ENCODE data around the gene PRKACA.

DNA sequence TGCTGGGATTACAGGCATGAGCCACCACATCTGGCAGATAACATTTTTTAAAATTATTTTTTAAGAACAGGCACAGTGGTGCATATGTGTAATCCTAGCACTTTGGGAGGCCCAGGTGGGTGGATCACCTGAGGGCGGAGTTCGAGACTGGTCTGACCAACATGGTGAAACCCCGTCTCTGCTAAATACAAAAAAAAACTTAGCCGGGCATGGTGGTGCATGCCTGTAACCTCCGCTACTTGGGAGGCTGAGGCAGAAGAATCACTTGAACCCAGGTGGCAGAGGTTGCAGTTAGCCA is 55.1 kb downstream of the PRKACA start:
- TF ChIP-seq, protein P1, sequence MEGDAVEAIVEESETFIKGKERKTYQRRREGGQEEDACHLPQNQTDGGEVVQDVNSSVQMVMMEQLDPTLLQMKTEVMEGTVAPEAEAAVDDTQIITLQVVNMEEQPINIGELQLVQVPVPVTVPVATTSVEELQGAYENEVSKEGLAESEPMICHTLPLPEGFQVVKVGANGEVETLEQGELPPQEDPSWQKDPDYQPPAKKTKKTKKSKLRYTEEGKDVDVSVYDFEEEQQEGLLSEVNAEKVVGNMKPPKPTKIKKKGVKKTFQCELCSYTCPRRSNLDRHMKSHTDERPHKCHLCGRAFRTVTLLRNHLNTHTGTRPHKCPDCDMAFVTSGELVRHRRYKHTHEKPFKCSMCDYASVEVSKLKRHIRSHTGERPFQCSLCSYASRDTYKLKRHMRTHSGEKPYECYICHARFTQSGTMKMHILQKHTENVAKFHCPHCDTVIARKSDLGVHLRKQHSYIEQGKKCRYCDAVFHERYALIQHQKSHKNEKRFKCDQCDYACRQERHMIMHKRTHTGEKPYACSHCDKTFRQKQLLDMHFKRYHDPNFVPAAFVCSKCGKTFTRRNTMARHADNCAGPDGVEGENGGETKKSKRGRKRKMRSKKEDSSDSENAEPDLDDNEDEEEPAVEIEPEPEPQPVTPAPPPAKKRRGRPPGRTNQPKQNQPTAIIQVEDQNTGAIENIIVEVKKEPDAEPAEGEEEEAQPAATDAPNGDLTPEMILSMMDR (IDR thresholded peaks at IDR 0.05) = no peak
- no peak for TF ChIP-seq EZH2 (IDR thresholded peaks at IDR 0.05)
- TF ChIP-seq EZH2phosphoT487 (IDR thresholded peaks at IDR 0.05) = no peak
